Measurements from ENCODE around the gene FAM219A.

FAM219A gene

DNA sequence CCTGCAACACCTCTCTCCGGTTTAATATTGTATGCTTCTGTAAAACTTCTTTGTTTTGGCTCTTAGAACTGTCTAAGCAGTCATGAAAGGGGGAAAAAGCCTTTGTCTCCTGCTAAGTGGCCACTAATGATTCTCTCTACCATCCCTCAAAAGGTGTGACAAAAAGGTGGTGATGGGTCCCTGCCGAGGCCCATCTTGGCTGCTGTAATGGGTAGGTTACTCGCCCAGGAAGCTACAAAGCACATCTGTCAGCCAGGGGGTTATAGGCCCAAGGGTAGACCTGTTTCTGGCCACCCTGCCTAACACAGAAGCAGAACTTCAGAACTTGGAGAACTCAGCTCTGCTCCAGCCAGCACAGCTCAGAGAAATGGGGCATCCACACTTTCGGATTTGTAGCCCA, 1.6 kb downstream of the FAM219A start:
- peak overlapping the region; percentile 92 for H3K4me3 Mint-ChIP-seq
- DNase-seq: no peak
- TF ChIP-seq, protein P1, sequence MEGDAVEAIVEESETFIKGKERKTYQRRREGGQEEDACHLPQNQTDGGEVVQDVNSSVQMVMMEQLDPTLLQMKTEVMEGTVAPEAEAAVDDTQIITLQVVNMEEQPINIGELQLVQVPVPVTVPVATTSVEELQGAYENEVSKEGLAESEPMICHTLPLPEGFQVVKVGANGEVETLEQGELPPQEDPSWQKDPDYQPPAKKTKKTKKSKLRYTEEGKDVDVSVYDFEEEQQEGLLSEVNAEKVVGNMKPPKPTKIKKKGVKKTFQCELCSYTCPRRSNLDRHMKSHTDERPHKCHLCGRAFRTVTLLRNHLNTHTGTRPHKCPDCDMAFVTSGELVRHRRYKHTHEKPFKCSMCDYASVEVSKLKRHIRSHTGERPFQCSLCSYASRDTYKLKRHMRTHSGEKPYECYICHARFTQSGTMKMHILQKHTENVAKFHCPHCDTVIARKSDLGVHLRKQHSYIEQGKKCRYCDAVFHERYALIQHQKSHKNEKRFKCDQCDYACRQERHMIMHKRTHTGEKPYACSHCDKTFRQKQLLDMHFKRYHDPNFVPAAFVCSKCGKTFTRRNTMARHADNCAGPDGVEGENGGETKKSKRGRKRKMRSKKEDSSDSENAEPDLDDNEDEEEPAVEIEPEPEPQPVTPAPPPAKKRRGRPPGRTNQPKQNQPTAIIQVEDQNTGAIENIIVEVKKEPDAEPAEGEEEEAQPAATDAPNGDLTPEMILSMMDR (IDR thresholded peaks at IDR 0.05): no peak
- H3K27me3 Mint-ChIP-seq (ENCODE audit: low read depth, poor library complexity): peaks cover 9% of the 10 kb centered on the region
- peaks cover 59% of the 10 kb centered on the region for H3K4me1 Mint-ChIP-seq
- H3K9me3 Mint-ChIP-seq: no peaks in the 10 kb centered on the region
- H3K27ac Mint-ChIP-seq: no peak overlapping the region
- H3K36me3 Mint-ChIP-seq (ENCODE audit: low read depth): no peaks in the 10 kb centered on the region

DNA sequence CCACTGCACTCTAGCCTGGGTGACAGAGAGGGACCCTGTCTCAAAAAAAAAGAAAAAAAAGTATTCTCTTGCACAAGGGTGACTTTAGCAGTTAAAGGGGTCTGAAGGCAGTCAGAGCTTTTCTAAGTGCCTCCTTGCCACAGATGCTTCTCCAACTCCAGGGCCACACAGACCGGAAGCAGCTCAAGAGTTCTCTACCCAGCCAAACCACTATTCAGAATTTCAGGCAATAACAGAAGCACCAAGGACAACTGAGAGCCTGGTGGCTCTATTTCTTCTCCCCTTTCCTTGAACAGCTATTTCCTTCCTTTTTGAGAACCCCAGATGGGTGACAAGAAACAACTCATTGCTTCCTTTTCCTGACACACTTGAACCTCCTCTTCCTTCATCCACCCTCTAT, 2.2 kb downstream of the FAM219A start:
- Mint-ChIP-seq H3K27ac (no peak overlapping the region), H3K9me3 (no peaks in the 10 kb centered on the region), H3K36me3 (ENCODE audit: low read depth) (no peaks in the 10 kb centered on the region), H3K27me3 (ENCODE audit: low read depth, poor library complexity) (peaks cover 9% of the 10 kb centered on the region), H3K4me1 (peaks cover 61% of the 10 kb centered on the region), H3K4me3 (no peak overlapping the region)
- DNase-seq: no peak
- TF ChIP-seq, protein P1 (IDR thresholded peaks at IDR 0.05): no peak

DNA sequence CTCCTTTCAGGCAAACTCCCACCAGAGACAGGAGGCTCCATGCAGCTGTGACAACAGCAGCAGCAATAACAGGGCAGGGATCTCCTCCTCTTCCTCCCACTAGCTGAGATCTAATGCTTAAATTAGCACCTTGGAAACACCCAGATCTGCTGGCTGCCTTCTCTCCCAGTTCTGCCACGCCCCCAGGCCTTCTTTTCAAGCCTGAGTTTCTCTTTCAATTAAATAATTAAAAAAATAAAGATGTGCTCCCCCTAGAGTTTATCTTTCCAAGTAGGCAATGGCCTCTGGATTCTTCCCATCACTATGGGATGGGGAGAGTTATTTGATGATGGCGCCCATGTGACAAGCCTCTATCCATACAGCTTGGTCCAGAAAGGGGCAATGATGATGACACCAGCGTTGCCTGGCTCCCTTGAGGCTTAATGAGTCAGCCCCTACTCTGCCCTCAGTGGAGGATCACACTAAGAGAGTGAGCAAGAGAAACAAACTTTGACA, 3.8 kb downstream of the FAM219A start:
- Mint-ChIP-seq H3K27me3 (ENCODE audit: low read depth, poor library complexity) (peaks cover 9% of the 10 kb centered on the region), H3K9me3 (no peaks in the 10 kb centered on the region), H3K36me3 (ENCODE audit: low read depth) (no peaks in the 10 kb centered on the region), H3K4me1 (peaks cover 54% of the 10 kb centered on the region), H3K27ac (no peak overlapping the region), H3K4me3 (no peak overlapping the region)
- no peak for DNase-seq
- TF ChIP-seq, protein P1 (IDR thresholded peaks at IDR 0.05): no peak

DNA sequence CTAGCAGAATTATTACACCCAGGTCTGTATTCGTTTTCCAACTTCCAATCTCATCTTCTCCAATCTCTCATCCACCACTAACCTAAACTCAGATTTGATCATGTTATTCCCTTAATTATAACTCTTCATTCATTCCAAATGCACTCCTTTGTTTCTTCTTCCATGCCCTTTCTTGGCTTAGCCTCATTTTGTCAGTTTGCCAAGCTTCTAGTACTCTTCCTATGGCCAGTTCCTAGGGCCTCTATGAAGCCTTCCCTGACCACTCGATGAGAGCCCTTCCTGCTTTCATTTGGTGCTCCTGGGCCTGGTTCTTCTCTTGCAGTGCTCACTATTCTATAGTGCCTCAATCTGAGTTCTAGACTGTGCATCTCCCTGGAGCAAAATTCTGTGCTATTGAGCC, 5.8 kb downstream of the FAM219A start:
- Mint-ChIP-seq H3K36me3 (ENCODE audit: low read depth) (no peaks in the 10 kb centered on the region), H3K27me3 (ENCODE audit: low read depth, poor library complexity) (peaks cover 5% of the 10 kb centered on the region), H3K27ac (no peak overlapping the region), H3K4me3 (no peak overlapping the region), H3K9me3 (no peaks in the 10 kb centered on the region), H3K4me1 (peaks cover 39% of the 10 kb centered on the region)
- no peak for DNase-seq
- TF ChIP-seq, protein P1 (IDR thresholded peaks at IDR 0.05): no peak

DNA sequence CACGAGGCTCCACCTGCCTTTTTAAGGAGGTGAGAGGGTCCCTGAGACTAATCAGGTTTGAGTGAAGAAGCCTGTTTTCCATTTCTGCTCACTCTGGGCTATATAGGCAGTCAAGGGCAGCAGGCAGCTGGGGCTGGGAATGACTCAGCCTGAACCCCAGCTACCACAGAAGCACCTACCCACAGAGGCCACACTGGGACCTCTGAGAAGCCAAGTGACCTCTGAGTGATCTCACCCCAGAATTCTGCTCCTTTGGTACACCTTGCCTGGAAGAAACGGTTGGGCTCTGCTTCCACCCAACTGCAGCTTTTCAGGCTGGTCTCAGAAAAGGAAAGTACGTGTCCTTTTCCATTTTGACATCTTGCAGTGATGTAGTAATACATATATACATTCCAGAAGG, 6.8 kb downstream of the FAM219A start:
- H3K4me1 Mint-ChIP-seq: peaks cover 29% of the 10 kb centered on the region
- no peaks in the 10 kb centered on the region for H3K9me3 Mint-ChIP-seq
- H3K36me3 Mint-ChIP-seq (ENCODE audit: low read depth): no peaks in the 10 kb centered on the region
- H3K27ac Mint-ChIP-seq: no peak overlapping the region
- TF ChIP-seq, protein P1 (IDR thresholded peaks at IDR 0.05): no peak
- no peak overlapping the region for H3K4me3 Mint-ChIP-seq
- DNase-seq: no peak
- peaks cover under 1% of the 10 kb centered on the region for H3K27me3 Mint-ChIP-seq (ENCODE audit: low read depth, poor library complexity)

DNA sequence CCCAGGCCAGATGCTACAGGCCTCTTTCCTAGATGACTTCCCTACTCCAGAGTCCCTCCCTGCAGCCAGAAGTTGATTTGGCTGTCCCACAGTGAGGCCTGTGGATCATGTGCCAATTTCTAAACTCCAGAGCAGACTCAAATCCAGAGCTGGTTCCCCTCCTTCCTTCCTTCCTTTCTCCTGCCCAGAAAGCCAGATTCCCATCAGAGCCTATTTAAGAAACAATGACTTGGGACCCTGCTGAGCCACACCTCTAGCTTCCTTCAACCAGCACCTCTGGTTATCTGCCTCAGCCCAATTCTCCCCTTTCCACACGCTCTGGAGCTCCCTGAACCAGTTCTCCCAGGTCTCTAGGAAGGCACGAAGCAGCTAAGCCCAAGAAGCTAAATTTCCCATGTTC, 7.2 kb downstream of the FAM219A start:
- Mint-ChIP-seq H3K4me3 (no peak overlapping the region), H3K36me3 (ENCODE audit: low read depth) (no peaks in the 10 kb centered on the region), H3K27me3 (ENCODE audit: low read depth, poor library complexity) (peaks cover under 1% of the 10 kb centered on the region), H3K27ac (peak overlapping the region; percentile 44), H3K9me3 (no peaks in the 10 kb centered on the region), H3K4me1 (peaks cover 25% of the 10 kb centered on the region)
- TF ChIP-seq, protein P1 (IDR thresholded peaks at IDR 0.05): no peak
- DNase-seq: no peak
